ENCODE measurements around the gene MPP2. TPM values are rescaled to one million over a fixed set of nuclear protein-coding genes. Genes with fewer than 3 reads are reported as not detected.
"Not testable (repeated sequence)": the region's sequence is repeated elsewhere in the genome, so short reads cannot be mapped to it uniquely, and the experiment has no call there.

The MPP2 gene
- total RNA-seq = 4.6 TPM

GRCh38 chr17:43907425-43907981 is at the start of gene MPP2:
MPP2 (minus strand) TSS chr17:43907536; CDS start chr17:43904460, 3,076 bp downstream.
- DNase-seq (ENCODE audit: low spot score) (peak; percentile 85), ATAC-seq (peak; percentile 82)
- intact Hi-C loops (cut with DNase I) = no loop called here

GRCh38 chr17:43956222-43956621 is 48.9 kb upstream of the MPP2 start:
- intact Hi-C loops (cut with DNase I) = no loop called here
- DNase-seq (ENCODE audit: low spot score) = no peak
- ATAC-seq = no peak

- DNase-seq (ENCODE audit: low spot score) (no peak), ATAC-seq (no peak)
- intact Hi-C loops (cut with DNase I) = no loop called here
These were observed 46.4 kb upstream of the MPP2 start, which contains the start of gene PYY for GRCh38 chr17:43953746-43954145. PYY (minus strand) TSS chr17:43953940; CDS start chr17:43953483, 457 bp downstream.

GRCh38 chr17:43952724-43953666 is 45.7 kb upstream of the MPP2 start:
- ATAC-seq = no peak
- DNase-seq (ENCODE audit: low spot score) = no peak
- intact Hi-C loops (cut with DNase I) = no loop called here

GRCh38 chr17:43952351-43952723 is 45.0 kb upstream of the MPP2 start:
- ATAC-seq (no peak), DNase-seq (ENCODE audit: low spot score) (no peak)
- intact Hi-C loops (cut with DNase I) = no loop called here

GRCh38 chr17:43951750-43952149 is 44.4 kb upstream of the MPP2 start:
- ATAC-seq (no peak), DNase-seq (ENCODE audit: low spot score) (no peak)
- intact Hi-C loops (cut with DNase I) = no loop called here

GRCh38 chr17:43950554-43950953 is 43.2 kb upstream of the MPP2 start:
- ATAC-seq = no peak
- intact Hi-C loops (cut with DNase I) = no loop called here
- DNase-seq (ENCODE audit: low spot score) = no peak

- intact Hi-C loops (cut with DNase I) = no loop called here
- no peak for DNase-seq (ENCODE audit: low spot score)
- no peak for ATAC-seq
These were observed 42.4 kb upstream of the MPP2 start for GRCh38 chr17:43949781-43950180.

- intact Hi-C loops (cut with DNase I) = no loop called here
- ATAC-seq (no peak), DNase-seq (ENCODE audit: low spot score) (no peak)
These were observed 39.4 kb upstream of the MPP2 start for GRCh38 chr17:43946781-43947180.

- ATAC-seq = no peak
- intact Hi-C loops (cut with DNase I) = no loop called here
- DNase-seq (ENCODE audit: low spot score) = no peak
These were observed 37.9 kb upstream of the MPP2 start for GRCh38 chr17:43945074-43945829.

GRCh38 chr17:43942051-43942685 is 34.8 kb upstream of the MPP2 start, which contains the start of gene PPY:
PPY (minus strand) TSS chr17:43942476; CDS start chr17:43941654, 822 bp downstream.
- ATAC-seq = no peak
- DNase-seq (ENCODE audit: low spot score) = no peak
- intact Hi-C loops (cut with DNase I) = loop anchor here (5.0 kb wide), 1 partner anchor 50 kb away; no protein-coding TSS in a partner anchor

GRCh38 chr17:43940630-43941029 is 33.3 kb upstream of the MPP2 start:
- no peak for DNase-seq (ENCODE audit: low spot score)
- intact Hi-C loops (cut with DNase I) = loop anchor here (5.0 kb wide), 1 partner anchor 52 kb away; no protein-coding TSS in a partner anchor
- ATAC-seq = no peak

- ATAC-seq = no peak
- DNase-seq (ENCODE audit: low spot score) = no peak
- intact Hi-C loops (cut with DNase I) = loop anchor here (5.0 kb wide), 1 partner anchor 52 kb away; no protein-coding TSS in a partner anchor
These were observed 32.5 kb upstream of the MPP2 start for GRCh38 chr17:43939886-43940285.

GRCh38 chr17:43939452-43939851 is 32.1 kb upstream of the MPP2 start:
- intact Hi-C loops (cut with DNase I); ATAC-seq; DNase-seq (ENCODE audit: low spot score): not testable (repeated sequence)

GRCh38 chr17:43938838-43939182 is 31.5 kb upstream of the MPP2 start:
- intact Hi-C loops (cut with DNase I) = no loop called here
- DNase-seq (ENCODE audit: low spot score) (no peak), ATAC-seq (no peak)

GRCh38 chr17:43936434-43936833 is 29.1 kb upstream of the MPP2 start:
- ATAC-seq (no peak), DNase-seq (ENCODE audit: low spot score) (no peak)
- intact Hi-C loops (cut with DNase I) = no loop called here

GRCh38 chr17:43935926-43936261 is 28.6 kb upstream of the MPP2 start:
- ATAC-seq = no peak
- intact Hi-C loops (cut with DNase I) = no loop called here

GRCh38 chr17:43935204-43935925 is 28.0 kb upstream of the MPP2 start:
- intact Hi-C loops (cut with DNase I) = no loop called here
- ATAC-seq (no peak), DNase-seq (ENCODE audit: low spot score) (no peak)

More at GRCh38 chr17:43935926-43936261, 28.6 kb upstream of the MPP2 start:
- no peak for DNase-seq (ENCODE audit: low spot score)

All from sciatic nerve (tissue), 2 donors.